Esophagus (tissue), 2 donors: ENCODE data around the gene SLX9. TPM values are rescaled to one million over a fixed set of nuclear protein-coding genes. Genes with fewer than 3 reads are reported as not detected.
A peak's percentile ranks its signal among the peaks of the same experiment; 100 is the strongest.

Experiments used
- H3K27ac ChIP-seq, 2 donors: one replicate each; pipeline ENCODE4 v1.5.1; 2013; ENCODE audit warnings: low read depth in 2 of 2, mild to moderate bottlenecking in 2 of 2, inconsistent platforms in 1 of 2, low read length in 1 of 2, moderate library complexity in 1 of 2
- H3K27me3 ChIP-seq, 2 donors: one replicate each; pipeline ENCODE4 v1.6.1; 2013; ENCODE audit warnings: low read length in 2 of 2, control low read depth in 1 of 2, mild to moderate bottlenecking in 1 of 2; ENCODE audit not compliant: insufficient read depth in 2 of 2, control insufficient read depth in 1 of 2
- H3K36me3 ChIP-seq, 2 donors: one replicate each; pipeline ENCODE4 v1.6.1; 2013; ENCODE audit warnings: low read length in 1 of 2; ENCODE audit not compliant: control insufficient read depth in 2 of 2, insufficient read depth in 2 of 2
- H3K4me1 ChIP-seq, 2 donors: one replicate each; pipeline ENCODE4 v1.6.1; 2013; ENCODE audit warnings: low read length in 1 of 2; ENCODE audit not compliant: control insufficient read depth in 2 of 2, insufficient read depth in 2 of 2
- H3K4me3 ChIP-seq, 2 donors: one replicate each; pipeline ENCODE4 v1.5.1; 2013; ENCODE audit warnings: low read length in 2 of 2, mild to moderate bottlenecking in 2 of 2, low read depth in 1 of 2, moderate library complexity in 1 of 2
- H3K9me3 ChIP-seq, 2 donors: one replicate each; pipeline ENCODE4 v1.6.1; 2013; ENCODE audit warnings: mild to moderate bottlenecking in 2 of 2, low read depth in 1 of 2, low read length in 1 of 2, moderate library complexity in 1 of 2; ENCODE audit not compliant: control insufficient read depth in 2 of 2, insufficient read depth in 1 of 2
- WGBS, 2 donors: extraction: QIAGEN DNeasy Blood & Tissue Kit; methylation state at CpG; one replicate each; pipeline ENCODE4 v1.1.7; 2013; 5-methylcytosine and 5-hydroxymethylcytosine counted together
- polyA plus RNA-seq, 2 donors: library from polyadenylated mRNA; stranded (reverse); fragments of 200-250 nt; gene quantifications; one replicate each; pipeline ENCODE4 v1.2.3, GENCODE V29; 2013
- donor health status: healthy with polysubstance abuse.
- donor health status: Bipolar disorder and iron deficiency.

Gene SLX9
- polyA plus RNA-seq, 2 donors: 12.4 to 16.1 TPM

DNA sequence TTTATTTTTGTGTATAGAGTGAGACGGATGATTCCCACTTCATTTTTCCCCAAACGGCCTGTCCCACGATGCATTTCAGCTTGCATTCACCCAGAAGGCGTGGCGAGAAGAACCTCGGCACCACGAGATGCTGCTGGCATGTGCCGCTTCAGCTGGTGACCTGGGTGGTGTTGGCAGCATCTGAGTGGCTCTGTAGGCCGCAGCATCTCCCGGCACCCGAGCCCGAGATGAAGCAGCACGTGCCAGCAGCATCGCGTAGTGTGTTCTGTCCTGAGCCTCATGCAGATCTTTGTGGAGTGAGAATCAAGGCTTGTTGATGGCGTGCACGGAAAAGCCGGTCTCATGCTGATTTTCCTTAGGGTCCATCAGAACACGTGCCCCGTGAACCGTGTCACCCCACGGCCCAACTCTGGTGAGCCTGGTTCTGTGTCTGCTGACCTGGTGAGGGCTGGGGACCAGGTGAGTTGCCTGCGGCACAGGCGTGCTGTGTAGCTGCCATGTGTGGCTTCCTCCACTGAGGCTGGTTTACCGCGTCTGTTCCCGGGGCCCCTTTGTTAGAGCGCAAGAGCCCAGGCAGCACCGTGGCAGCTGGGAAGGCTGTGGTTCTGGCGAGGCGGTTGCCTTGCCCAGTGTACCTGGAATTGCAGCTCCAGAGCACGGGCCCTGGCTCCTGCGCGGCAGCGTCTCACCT, 16.7 kb downstream of the SLX9 start:
- WGBS, 2 donors: 92 to 93% methylated on average over 35 of the region's 35 CpGs
- Histone ChIP-seq H3K36me3 (peaks cover 0 to 29% of the 10 kb centered on the region in 2 donors), H3K27me3 (no peaks in the 10 kb centered on the region), H3K27ac (no peak overlapping the region), H3K4me3 (no peak overlapping the region), H3K9me3 (no peaks in the 10 kb centered on the region), H3K4me1 (peaks cover 12 to 18% of the 10 kb centered on the region in 2 donors)

DNA sequence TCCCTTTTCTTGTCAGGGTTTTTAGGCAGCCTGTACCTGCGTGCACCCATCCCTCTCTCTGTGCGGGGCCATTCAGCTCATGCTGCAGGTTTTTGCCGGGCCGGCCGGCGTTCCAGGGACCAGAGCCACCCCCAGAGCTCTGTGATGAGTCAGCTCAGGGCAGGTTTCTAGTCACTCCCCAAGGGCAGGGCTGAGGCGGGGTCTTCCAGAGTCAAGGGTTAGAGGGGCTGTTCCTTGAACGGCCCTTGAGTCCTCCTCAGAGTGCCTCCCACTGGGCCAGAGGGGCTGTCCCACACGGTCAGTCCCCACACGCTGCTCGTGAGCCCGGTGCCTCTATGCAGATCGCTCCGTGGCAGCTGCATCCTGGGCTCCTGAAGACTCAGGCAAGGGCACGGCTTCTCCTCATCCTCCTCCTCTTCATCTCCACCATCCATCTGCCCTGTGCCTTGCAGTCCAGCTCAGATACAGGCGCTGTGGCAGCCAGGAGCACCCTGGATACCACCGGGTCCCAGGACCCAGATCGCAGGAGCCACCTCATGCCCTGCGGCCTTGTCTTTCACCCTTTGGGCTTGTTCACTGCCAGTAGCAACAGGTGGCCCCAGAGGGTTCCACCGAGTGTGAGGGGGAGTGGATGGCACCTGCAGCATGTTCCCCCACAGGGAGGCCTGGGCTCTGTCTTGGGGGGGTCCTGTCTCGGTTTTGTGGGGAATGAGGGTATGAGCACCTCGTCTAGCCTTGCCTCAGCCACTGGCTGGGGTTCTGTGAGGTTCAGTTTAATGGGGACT, 17.4 kb downstream of the SLX9 start:
- Histone ChIP-seq H3K27ac (no peak overlapping the region), H3K27me3 (no peaks in the 10 kb centered on the region), H3K4me1 (peaks cover 12 to 18% of the 10 kb centered on the region in 2 donors), H3K4me3 (no peak overlapping the region), H3K9me3 (no peaks in the 10 kb centered on the region), H3K36me3 (peaks cover 0 to 28% of the 10 kb centered on the region in 2 donors)
- WGBS, 2 donors: 85 to 92% methylated on average over 22 of the region's 22 CpGs

DNA sequence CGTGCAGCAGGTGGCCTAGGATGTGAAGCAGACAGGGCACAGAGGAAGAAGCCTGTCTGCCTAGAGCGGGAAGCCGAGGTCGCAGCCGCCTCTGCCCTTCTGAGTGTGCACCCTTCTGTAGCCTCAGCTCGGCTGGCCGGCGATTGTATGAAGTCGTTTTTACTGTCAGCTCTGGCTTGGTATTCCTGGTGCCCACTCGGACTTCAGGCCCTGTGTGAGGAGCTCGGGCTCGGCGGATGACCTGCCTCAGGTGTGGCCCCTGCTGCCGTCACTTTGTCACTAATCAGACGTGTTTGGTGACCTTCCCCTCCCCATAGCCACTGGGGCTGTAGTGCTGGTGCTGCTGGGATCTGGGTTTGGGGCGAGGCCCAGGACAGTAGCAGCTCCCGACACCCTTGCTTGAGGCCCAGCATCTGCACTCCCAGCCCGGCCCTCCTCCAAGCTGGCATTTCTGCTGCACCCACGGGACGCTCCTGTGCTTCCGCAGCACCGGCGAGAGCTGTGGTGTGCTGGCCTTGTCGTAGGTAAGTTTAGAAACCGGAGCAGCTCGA, 18.1 kb downstream of the SLX9 start:
- Histone ChIP-seq H3K27me3 (no peaks in the 10 kb centered on the region), H3K4me3 (no peak overlapping the region), H3K4me1 (peaks cover 12 to 18% of the 10 kb centered on the region in 2 donors), H3K9me3 (no peaks in the 10 kb centered on the region), H3K36me3 (peaks cover 0 to 25% of the 10 kb centered on the region in 2 donors), H3K27ac (peak overlapping the region; percentile 60 to 65)
- 71 to 83% methylated on average over 26 of the region's 26 CpGs for WGBS, 2 donors

DNA sequence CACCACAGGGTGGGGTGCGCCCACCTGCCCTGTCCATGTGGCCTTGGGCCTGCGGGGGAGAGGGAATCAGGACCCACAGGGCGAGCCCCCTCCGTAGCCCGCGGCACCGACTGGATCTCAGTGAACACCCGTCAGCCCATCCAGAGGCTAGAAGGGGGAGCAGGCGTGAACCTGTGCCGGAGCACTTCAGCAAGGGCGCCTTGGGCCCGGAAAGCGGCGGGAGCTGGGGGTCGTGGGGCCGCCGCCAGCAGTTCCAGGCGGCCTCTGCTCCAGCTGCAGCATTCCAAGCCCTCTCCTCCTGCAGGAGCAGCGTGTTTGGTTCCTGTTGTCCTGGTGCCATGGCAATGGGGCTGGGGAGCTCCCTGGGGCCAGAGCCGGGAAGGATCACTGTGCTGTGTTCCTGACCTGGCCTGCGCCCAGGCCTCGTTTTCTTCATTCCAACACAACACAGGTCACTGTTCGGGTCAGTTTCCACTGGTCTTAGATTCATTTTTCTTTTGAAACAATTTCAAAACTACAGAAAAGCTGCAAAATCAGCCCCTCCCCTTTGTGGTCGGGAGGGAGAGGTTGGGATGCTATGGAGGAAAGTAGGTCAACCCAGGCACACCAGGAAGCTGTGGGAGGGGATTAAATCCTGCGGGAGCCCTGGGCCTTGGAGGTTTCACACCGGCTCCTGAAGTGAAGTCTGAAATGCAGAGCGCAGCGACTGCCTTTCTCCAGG, 18.8 kb downstream of the SLX9 start:
- peaks cover 0 to 25% of the 10 kb centered on the region in 2 donors for H3K36me3 ChIP-seq
- no peak overlapping the region for H3K4me3 ChIP-seq
- no peaks in the 10 kb centered on the region for H3K27me3 ChIP-seq
- H3K4me1 ChIP-seq: peaks cover 12 to 18% of the 10 kb centered on the region in 2 donors
- 37 to 61% methylated on average over 28 of the region's 28 CpGs for WGBS, 2 donors
- H3K27ac ChIP-seq: peak overlapping the region; percentile 60 to 65
- H3K9me3 ChIP-seq: no peaks in the 10 kb centered on the region

DNA sequence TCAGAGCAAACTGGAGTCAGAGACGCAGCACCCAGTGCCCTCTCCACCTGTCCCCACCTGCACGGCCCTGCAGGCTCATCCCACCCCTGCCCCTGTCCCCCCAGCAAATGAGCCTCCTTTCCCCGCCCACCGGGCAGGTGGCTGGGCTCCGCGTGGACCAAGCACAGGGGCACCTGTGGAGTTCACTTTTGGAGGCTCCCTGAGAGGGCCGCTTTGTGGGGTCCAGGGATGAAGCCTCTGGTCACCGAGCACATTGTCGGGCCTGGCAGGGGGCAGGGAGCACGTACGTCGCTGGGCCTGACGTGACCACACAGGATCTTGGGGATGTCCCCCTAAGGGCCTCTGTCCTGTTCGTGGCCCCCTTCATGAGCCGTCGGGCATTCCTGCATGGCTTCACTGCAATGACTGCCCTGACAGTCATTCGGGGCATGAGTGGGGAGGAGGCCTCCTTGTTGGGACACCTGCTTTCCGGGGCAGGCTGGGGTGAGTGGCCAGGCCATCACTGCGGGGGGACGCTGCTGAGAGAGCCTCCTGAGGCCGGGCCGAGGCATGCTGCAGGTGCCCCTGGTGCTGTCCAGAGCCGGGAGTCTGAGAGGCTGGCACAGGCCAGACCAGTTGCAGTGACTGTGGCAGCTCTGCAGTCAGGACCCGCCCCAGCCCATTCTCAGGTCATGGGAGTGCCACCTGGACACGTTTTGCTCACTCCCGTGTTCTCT, 19.7 kb downstream of the SLX9 start:
- 84 to 86% methylated on average over 26 of the region's 26 CpGs for WGBS, 2 donors

DNA sequence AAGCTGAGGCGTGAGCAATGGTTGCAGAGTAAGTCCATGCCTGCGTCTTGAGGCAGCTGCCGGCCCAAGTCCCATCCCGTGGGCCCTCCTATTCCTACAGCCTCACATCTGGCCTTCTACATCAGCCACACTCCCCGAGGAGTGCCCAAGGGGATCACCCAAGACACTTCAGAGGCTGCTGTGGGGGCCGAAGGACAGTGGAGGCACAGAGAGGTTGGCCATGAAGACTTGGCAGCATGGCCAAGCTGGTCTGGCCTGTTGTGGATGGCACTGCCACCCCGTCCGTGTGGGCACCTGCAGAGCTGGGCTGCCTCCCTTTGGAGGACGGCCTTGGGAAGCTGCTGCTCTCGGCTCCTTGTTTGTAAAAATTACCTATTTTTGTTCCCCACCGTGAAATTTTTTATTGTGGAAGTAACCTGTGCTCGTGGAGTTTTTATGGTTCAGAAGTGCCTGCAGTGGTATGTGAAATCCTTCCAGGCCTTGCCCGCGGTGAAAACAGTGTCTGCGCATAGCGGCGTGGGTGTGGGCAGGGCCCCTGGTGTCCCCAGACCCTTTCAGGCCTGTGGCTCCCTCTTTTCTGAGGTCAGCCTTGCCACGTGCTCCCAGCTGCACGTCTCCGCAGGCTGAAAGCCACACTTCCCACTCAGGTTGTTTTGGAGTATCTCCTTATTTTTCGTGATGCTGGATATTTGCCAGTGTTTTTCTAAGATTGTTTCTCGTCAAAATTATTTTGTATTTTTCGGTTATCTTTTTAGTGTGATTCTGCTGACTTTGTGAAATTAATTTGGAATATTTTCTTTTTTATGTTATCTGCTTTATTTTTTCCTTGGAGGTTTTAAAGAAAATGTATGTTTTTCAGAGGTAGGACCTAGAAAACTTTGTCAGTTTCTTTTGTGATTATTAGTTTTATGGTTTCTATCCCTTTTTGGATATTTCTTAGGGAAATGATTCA, 20.6 kb downstream of the SLX9 start:
- peaks cover 12 to 16% of the 10 kb centered on the region in 2 donors for H3K4me1 ChIP-seq

More for the DNA sequence above, 19.7 kb downstream of the SLX9 start:
- peaks cover 0 to 19% of the 10 kb centered on the region in 2 donors for H3K36me3 ChIP-seq
- H3K4me3 ChIP-seq: no peak overlapping the region
- H3K9me3 ChIP-seq: no peaks in the 10 kb centered on the region
- H3K27me3 ChIP-seq: no peaks in the 10 kb centered on the region
- peaks cover 12 to 16% of the 10 kb centered on the region in 2 donors for H3K4me1 ChIP-seq
- H3K27ac ChIP-seq: peak overlapping the region; percentile 8 to 60

DNA sequence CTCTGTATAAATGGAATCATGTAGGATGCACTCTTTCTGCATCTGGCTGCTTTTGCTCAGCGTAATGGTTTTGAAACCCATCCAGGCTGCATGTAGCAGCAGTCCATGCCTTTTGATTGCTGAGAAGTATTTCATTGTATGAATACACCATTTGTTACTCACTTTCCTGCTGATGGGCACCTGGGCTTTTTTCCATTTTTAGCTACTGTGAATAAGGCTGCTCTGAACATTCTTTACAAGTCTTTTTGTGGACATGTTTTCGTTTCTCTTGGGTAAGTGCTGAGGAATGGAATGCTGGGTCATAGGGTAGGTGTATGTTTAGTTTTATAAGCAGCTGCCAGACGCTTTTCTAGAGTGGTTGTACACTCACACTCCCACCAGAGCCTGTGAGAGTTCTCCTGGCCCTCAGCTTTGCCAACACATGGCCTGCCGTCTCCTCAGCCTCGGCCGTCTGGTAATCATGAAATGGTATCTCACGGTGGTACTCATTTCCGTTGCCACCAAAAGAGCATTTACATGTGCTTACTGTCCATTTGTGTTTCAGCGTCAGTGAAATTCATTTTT, 22.7 kb downstream of the SLX9 start:
- H3K9me3 ChIP-seq: no peaks in the 10 kb centered on the region
- WGBS, 2 donors: 54 to 62% methylated on average over 9 of the region's 9 CpGs
- peaks cover 16 to 33% of the 10 kb centered on the region in 2 donors for H3K4me1 ChIP-seq
- no peak overlapping the region for H3K4me3 ChIP-seq
- peak overlapping the region in 1 of 2 donors; percentile 45 for H3K27ac ChIP-seq
- H3K36me3 ChIP-seq: peaks cover 0 to 12% of the 10 kb centered on the region in 2 donors
- H3K27me3 ChIP-seq: no peaks in the 10 kb centered on the region

More for the DNA sequence above, 20.6 kb downstream of the SLX9 start:
- Histone ChIP-seq H3K27ac (no peak overlapping the region), H3K9me3 (no peaks in the 10 kb centered on the region), H3K36me3 (peaks cover 0 to 18% of the 10 kb centered on the region in 2 donors), H3K27me3 (no peaks in the 10 kb centered on the region), H3K4me3 (no peak overlapping the region)
- 90 to 91% methylated on average over 23 of the region's 23 CpGs for WGBS, 2 donors

DNA sequence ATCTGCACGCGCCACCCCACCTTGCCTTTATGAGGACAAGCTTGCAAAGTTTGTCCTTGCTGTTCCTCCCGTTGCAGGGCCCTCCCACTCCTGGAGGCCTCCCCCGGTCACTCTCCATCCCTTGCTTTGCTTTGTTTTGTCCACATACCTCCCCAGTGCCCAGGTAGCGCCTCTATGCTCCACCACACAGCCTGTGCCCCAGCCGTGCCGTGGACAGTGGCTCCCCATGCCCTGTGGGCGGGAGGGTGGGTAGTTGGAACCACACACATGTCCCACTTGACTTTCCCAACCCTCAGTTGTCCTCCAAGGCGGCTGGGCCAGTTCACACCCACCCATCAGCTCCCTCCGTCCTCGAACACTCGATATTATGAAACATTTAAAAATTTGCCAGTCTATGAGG, 24.6 kb downstream of the SLX9 start:
- Histone ChIP-seq H3K4me3 (no peak overlapping the region), H3K27me3 (no peaks in the 10 kb centered on the region), H3K4me1 (peaks cover 7 to 28% of the 10 kb centered on the region in 2 donors), H3K36me3 (peaks cover 0 to 17% of the 10 kb centered on the region in 2 donors), H3K9me3 (no peaks in the 10 kb centered on the region), H3K27ac (no peak overlapping the region)
- WGBS, 2 donors: 96% methylated on average over 12 of the region's 12 CpGs
